ENCODE measurements around the gene SDK1. TPM values are rescaled to one million over a fixed set of nuclear protein-coding genes. Genes with fewer than 3 reads are reported as not detected.

SDK1 gene
- total RNA-seq, 4 donors from 2014 or later, result 1.3 to 5.0 (median 2.0) TPM

GRCh38 chr7:3989723-3990122, 688.7 kb downstream of the SDK1 start:
- H3K27me3 ChIP-seq, result no peaks in the 10 kb centered on the region
- no peak overlapping the region for H3K27ac ChIP-seq
- no peak for DNase-seq
- peaks cover 5 to 7% of the 10 kb centered on the region in 2 donors for H3K4me1 ChIP-seq
- TF ChIP-seq POLR2A (IDR thresholded peaks at IDR 0.05) (no peak), CTCF (IDR thresholded peaks at IDR 0.05) (no peak)
- H3K9me3 ChIP-seq, result no peaks in the 10 kb centered on the region
- no peak overlapping the region for H3K4me3 ChIP-seq (replicated peaks in 1 of 3)
- intact Hi-C loops (cut with DNase I), result no loop called here
- H3K36me3 ChIP-seq, result no peaks in the 10 kb centered on the region
- WGBS, 2 donors, result 96% methylated on average over 11 of the region's 11 CpGs

- no peaks in the 10 kb centered on the region for H3K9me3 ChIP-seq
- H3K27ac ChIP-seq, result no peak overlapping the region
- H3K27me3 ChIP-seq, result no peaks in the 10 kb centered on the region
- WGBS, 2 donors, result 37 to 45% methylated on average over 6 to 9 of the region's 9 CpGs
- TF ChIP-seq POLR2A (IDR thresholded peaks at IDR 0.05) (no peak), CTCF (IDR thresholded peaks at IDR 0.05) (peak in 2 of 6 experiments; percentile 11 to 20)
- no peak overlapping the region for H3K4me3 ChIP-seq (replicated peaks in 1 of 3)
- H3K4me1 ChIP-seq, result peaks cover 5 to 7% of the 10 kb centered on the region in 2 donors
- peak; percentile 81 to 83 for DNase-seq
- intact Hi-C loops (cut with DNase I), result no loop called here
- H3K36me3 ChIP-seq, result no peaks in the 10 kb centered on the region
These were observed 690.7 kb downstream of the SDK1 start for GRCh38 chr7:3991731-3992231.

- no peaks in the 10 kb centered on the region for H3K36me3 ChIP-seq
- H3K27ac ChIP-seq, result no peak overlapping the region
- DNase-seq, result no peak
- no peaks in the 10 kb centered on the region for H3K27me3 ChIP-seq
- 90 to 93% methylated on average over 7 of the region's 7 CpGs for WGBS, 2 donors
- TF ChIP-seq POLR2A (IDR thresholded peaks at IDR 0.05) (no peak), CTCF (IDR thresholded peaks at IDR 0.05) (no peak)
- intact Hi-C loops (cut with DNase I), result no loop called here
- peaks cover 5 to 7% of the 10 kb centered on the region in 2 donors for H3K4me1 ChIP-seq
- no peak overlapping the region for H3K4me3 ChIP-seq (replicated peaks in 1 of 3)
- no peaks in the 10 kb centered on the region for H3K9me3 ChIP-seq
These were observed 691.8 kb downstream of the SDK1 start for GRCh38 chr7:3992841-3993240.

GRCh38 chr7:3994764-3995163, 693.7 kb downstream of the SDK1 start:
- no peaks in the 10 kb centered on the region for H3K9me3 ChIP-seq
- H3K36me3 ChIP-seq, result no peaks in the 10 kb centered on the region
- H3K4me1 ChIP-seq, result peaks cover 5 to 7% of the 10 kb centered on the region in 2 donors
- no peak overlapping the region for H3K4me3 ChIP-seq (replicated peaks in 1 of 3)
- intact Hi-C loops (cut with DNase I), result no loop called here
- no peak for TF ChIP-seq POLR2A (IDR thresholded peaks at IDR 0.05)
- no peak for TF ChIP-seq CTCF (IDR thresholded peaks at IDR 0.05)
- H3K27me3 ChIP-seq, result no peaks in the 10 kb centered on the region
- 92 to 94% methylated on average over 5 of the region's 5 CpGs for WGBS, 2 donors
- no peak overlapping the region for H3K27ac ChIP-seq
- no peak for DNase-seq

GRCh38 chr7:3995187-3995586, 694.1 kb downstream of the SDK1 start:
- intact Hi-C loops (cut with DNase I), result no loop called here
- Histone ChIP-seq H3K27me3 (no peaks in the 10 kb centered on the region), H3K27ac (no peak overlapping the region), H3K9me3 (no peaks in the 10 kb centered on the region), H3K36me3 (no peaks in the 10 kb centered on the region), H3K4me3 (replicated peaks in 1 of 3) (no peak overlapping the region), H3K4me1 (peaks cover 5 to 7% of the 10 kb centered on the region in 2 donors)
- TF ChIP-seq POLR2A (IDR thresholded peaks at IDR 0.05) (no peak), CTCF (IDR thresholded peaks at IDR 0.05) (no peak)
- DNase-seq, result no peak
- WGBS, 2 donors, result 67 to 80% methylated on average over 7 of the region's 7 CpGs
